Activated naive CD8-positive, alpha-beta T cell treated with anti-CD3 and anti-CD28 coated beads for 36 hours (primary cell): ENCODE data around the gene ACAP1. TPM values are rescaled to one million over a fixed set of nuclear protein-coding genes. Genes with fewer than 3 reads are reported as not detected.

ENCODE experiments used
- DNase-seq: peaks from one replicate; pipeline ENCODE4 v3.0.0; 2021
- H3K27ac Mint-ChIP-seq: one replicate; pipeline ENCODE4 v1.8.0; 2022; ENCODE audit warnings: mild to moderate bottlenecking, moderate library complexity, mixed read lengths
- H3K27me3 Mint-ChIP-seq: one replicate; pipeline ENCODE4 v1.8.0; 2022; ENCODE audit warnings: mild to moderate bottlenecking, mixed read lengths
- H3K36me3 Mint-ChIP-seq: one replicate; pipeline ENCODE4 v1.8.0; 2021; ENCODE audit warnings: mild to moderate bottlenecking, mixed read lengths
- H3K4me1 Mint-ChIP-seq: one replicate; pipeline ENCODE4 v1.8.0; 2021; ENCODE audit warnings: mixed read lengths
- H3K4me3 Mint-ChIP-seq: one replicate; pipeline ENCODE4 v1.8.0; 2022; ENCODE audit warnings: mild to moderate bottlenecking, moderate library complexity, mixed read lengths
- H3K9me3 Mint-ChIP-seq: one replicate; pipeline ENCODE4 v1.8.0; 2022; ENCODE audit warnings: mixed read lengths
- total RNA-seq, 2 experiments: library from RNA; stranded (reverse); gene quantifications; one replicate each; pipeline ENCODE4 v1.2.3, GENCODE V29; 2021

The ACAP1 gene
- total RNA-seq, 2 experiments from 2014 or later = 235 to 238 TPM

GRCh38 chr17:7306911-7307685 lies 29.2 kb upstream of the ACAP1 start, which contains the start of gene EIF5A:
Gene EIF5A (plus strand): TSS chr17:7307628. CDS start chr17:7309636, 2,008 bp downstream.
- no peaks in the 10 kb centered on the region for H3K9me3 Mint-ChIP-seq

GRCh38 chr17:7307686-7308624 lies 28.4 kb upstream of the ACAP1 start:
- Mint-ChIP-seq H3K9me3 (no peaks in the 10 kb centered on the region), H3K27me3 (peaks cover 11% of the 10 kb centered on the region), H3K27ac (peak overlapping the region; percentile 99), H3K36me3 (peaks cover 51% of the 10 kb centered on the region), H3K4me3 (peak overlapping the region; percentile 91), H3K4me1 (peaks cover 43% of the 10 kb centered on the region)
- DNase-seq = peak; percentile 60

More at GRCh38 chr17:7306911-7307685, 29.2 kb upstream of the ACAP1 start, which contains the start of gene EIF5A:
- Mint-ChIP-seq H3K36me3 (peaks cover 43% of the 10 kb centered on the region), H3K4me1 (peaks cover 36% of the 10 kb centered on the region), H3K27ac (peak within 1 kb of the TSS; percentile 99), H3K4me3 (peak within 1 kb of the TSS; percentile 91), H3K27me3 (peaks cover 11% of the 10 kb centered on the region)
- peak; percentile 99 for DNase-seq

GRCh38 chr17:7308625-7309433 lies 27.5 kb upstream of the ACAP1 start:
- H3K4me1 Mint-ChIP-seq = peaks cover 51% of the 10 kb centered on the region
- peaks cover 11% of the 10 kb centered on the region for H3K27me3 Mint-ChIP-seq

GRCh38 chr17:7309628-7310027 lies 26.7 kb upstream of the ACAP1 start:
- peaks cover 55% of the 10 kb centered on the region for H3K36me3 Mint-ChIP-seq
- peaks cover 55% of the 10 kb centered on the region for H3K4me1 Mint-ChIP-seq
- DNase-seq = no peak
- H3K27ac Mint-ChIP-seq = peak overlapping the region; percentile 98
- H3K27me3 Mint-ChIP-seq = peaks cover 11% of the 10 kb centered on the region
- H3K4me3 Mint-ChIP-seq = peak overlapping the region; percentile 88
- no peaks in the 10 kb centered on the region for H3K9me3 Mint-ChIP-seq

More at GRCh38 chr17:7308625-7309433, 27.5 kb upstream of the ACAP1 start:
- peak overlapping the region; percentile 88 for H3K4me3 Mint-ChIP-seq
- no peaks in the 10 kb centered on the region for H3K9me3 Mint-ChIP-seq
- peaks cover 55% of the 10 kb centered on the region for H3K36me3 Mint-ChIP-seq
- peak; percentile 82 for DNase-seq
- peak overlapping the region; percentile 98 for H3K27ac Mint-ChIP-seq

GRCh38 chr17:7311110-7311705 lies 25.1 kb upstream of the ACAP1 start:
- DNase-seq = no peak
- H3K27ac Mint-ChIP-seq = peak overlapping the region; percentile 98
- H3K4me1 Mint-ChIP-seq = peaks cover 57% of the 10 kb centered on the region
- H3K4me3 Mint-ChIP-seq = peak overlapping the region; percentile 88
- H3K9me3 Mint-ChIP-seq = no peaks in the 10 kb centered on the region
- peaks cover 59% of the 10 kb centered on the region for H3K36me3 Mint-ChIP-seq
- peaks cover 11% of the 10 kb centered on the region for H3K27me3 Mint-ChIP-seq

GRCh38 chr17:7312432-7313087 lies 23.8 kb upstream of the ACAP1 start:
- Mint-ChIP-seq H3K36me3 (peaks cover 59% of the 10 kb centered on the region), H3K4me3 (peak overlapping the region; percentile 90), H3K4me1 (peaks cover 54% of the 10 kb centered on the region)

GRCh38 chr17:7313088-7313889 lies 23.0 kb upstream of the ACAP1 start:
- H3K36me3 Mint-ChIP-seq = peaks cover 59% of the 10 kb centered on the region
- H3K27me3 Mint-ChIP-seq = peaks cover 4% of the 10 kb centered on the region
- peak overlapping the region; percentile 90 for H3K4me3 Mint-ChIP-seq
- H3K27ac Mint-ChIP-seq = peak overlapping the region; percentile 75
- H3K9me3 Mint-ChIP-seq = no peaks in the 10 kb centered on the region
- peaks cover 54% of the 10 kb centered on the region for H3K4me1 Mint-ChIP-seq
- DNase-seq = no peak

More at GRCh38 chr17:7312432-7313087, 23.8 kb upstream of the ACAP1 start:
- no peak for DNase-seq
- Mint-ChIP-seq H3K9me3 (no peaks in the 10 kb centered on the region), H3K27ac (peak overlapping the region; percentile 75), H3K27me3 (peaks cover 5% of the 10 kb centered on the region)

GRCh38 chr17:7313890-7314718 lies 22.2 kb upstream of the ACAP1 start:
- no peak for DNase-seq
- Mint-ChIP-seq H3K27me3 (no peaks in the 10 kb centered on the region), H3K36me3 (peaks cover 51% of the 10 kb centered on the region), H3K4me1 (peaks cover 50% of the 10 kb centered on the region), H3K27ac (peak overlapping the region; percentile 75), H3K9me3 (no peaks in the 10 kb centered on the region), H3K4me3 (peak overlapping the region; percentile 90)

GRCh38 chr17:7314719-7315569 lies 21.4 kb upstream of the ACAP1 start, which contains the start of gene GPS2:
Gene GPS2 (minus strand): TSS chr17:7315360. CDS start chr17:7315052, 308 bp downstream.
- DNase-seq = peak; percentile 96
- peak within 1 kb of the TSS; percentile 87 for H3K27ac Mint-ChIP-seq
- H3K36me3 Mint-ChIP-seq = peaks cover 43% of the 10 kb centered on the region
- peaks cover 41% of the 10 kb centered on the region for H3K4me1 Mint-ChIP-seq
- H3K4me3 Mint-ChIP-seq = peak within 1 kb of the TSS; percentile 90
- H3K9me3 Mint-ChIP-seq = no peaks in the 10 kb centered on the region
- H3K27me3 Mint-ChIP-seq = no peaks in the 10 kb centered on the region

GRCh38 chr17:7315570-7316235 lies 20.6 kb upstream of the ACAP1 start:
- H3K9me3 Mint-ChIP-seq = no peaks in the 10 kb centered on the region
- H3K4me1 Mint-ChIP-seq = peaks cover 34% of the 10 kb centered on the region
- no peak for DNase-seq
- peak overlapping the region; percentile 85 for H3K4me3 Mint-ChIP-seq
- peaks cover 35% of the 10 kb centered on the region for H3K36me3 Mint-ChIP-seq
- no peaks in the 10 kb centered on the region for H3K27me3 Mint-ChIP-seq
- peak overlapping the region; percentile 87 for H3K27ac Mint-ChIP-seq

- Mint-ChIP-seq H3K27ac (peak overlapping the region; percentile 71), H3K4me3 (no peak overlapping the region), H3K9me3 (no peaks in the 10 kb centered on the region), H3K36me3 (peaks cover 22% of the 10 kb centered on the region), H3K4me1 (peaks cover 22% of the 10 kb centered on the region), H3K27me3 (no peaks in the 10 kb centered on the region)
- no peak for DNase-seq
These were observed 19.0 kb upstream of the ACAP1 start for GRCh38 chr17:7317161-7317803.
